Heart left ventricle (tissue), 16 donors: ENCODE data around the gene IFIT3. TPM values are rescaled to one million over a fixed set of nuclear protein-coding genes. Genes with fewer than 3 reads are reported as not detected.
A peak's percentile ranks its signal among the peaks of the same experiment; 100 is the strongest.

Source experiments
- ATAC-seq, 4 donors: fragments of 200-7000 bp; cut with Tn5 transposase; one replicate each; pipeline ENCODE4 v1.9.1; 2020 to 2022; ENCODE audit warnings: moderate library complexity in 4 of 4, mild to moderate bottlenecking in 3 of 4, moderate number of reproducible peaks in 1 of 4
- DNase-seq, 5 donors: peaks; one replicate each; pipeline ENCODE4 v3.0.0-alpha.2; 2020
- H3K27ac ChIP-seq, 12 donors: fragments of 200-600 bp; sonication (generic) in 4 of 12; one replicate each; pipeline versions ENCODE4 v1.5.0 to v1.8.0; 2016 to 2022; ENCODE audit warnings: mild to moderate bottlenecking in 2 of 12
- H3K27me3 ChIP-seq, 9 donors: fragments of 200-600 bp; sonication (generic) in 2 of 9; one replicate each; pipeline versions ENCODE4 v1.5.1 to v1.8.0; 2016 to 2022; ENCODE audit warnings: mild to moderate bottlenecking in 3 of 9
- H3K36me3 ChIP-seq, 9 donors: fragments of 200-600 bp; sonication (generic) in 2 of 9; one replicate each; pipeline versions ENCODE4 v1.5.0 to v1.8.0; 2018 to 2022; ENCODE audit warnings: mild to moderate bottlenecking in 2 of 9
- H3K4me1 ChIP-seq, 12 donors: fragments of 200-600 bp; sonication (generic) in 4 of 12; one replicate each; pipeline versions ENCODE4 v1.5.0 to v1.8.0; 2016 to 2022; ENCODE audit warnings: mild to moderate bottlenecking in 3 of 12
- H3K4me3 ChIP-seq, 12 donors: fragments of 200-600 bp; sonication (generic) in 4 of 12; one replicate each; pipeline versions ENCODE4 v1.5.0 to v1.8.0; 2017 to 2022; ENCODE audit warnings: mild to moderate bottlenecking in 9 of 12, moderate library complexity in 4 of 12
- H3K9me3 ChIP-seq, 12 donors: fragments of 200-600 bp; sonication (generic) in 4 of 12; one replicate each; pipeline versions ENCODE4 v1.5.0 to v1.8.0; 2016 to 2022; ENCODE audit warnings: mild to moderate bottlenecking in 1 of 12
- POLR2A ChIP-seq, 2 donors: fragments of 450-650 bp; IDR thresholded peaks; one replicate each; pipeline ENCODE4 v1.6.1; 2017; ENCODE audit warnings: antibody characterized with exemption in 2 of 2, mild to moderate bottlenecking in 2 of 2, moderate library complexity in 2 of 2
- WGBS, 4 donors: extraction: QIAGEN DNeasy Blood & Tissue Kit in 2 of 4; methylation state at CpG; one replicate each; pipeline versions ENCODE4 v1.1.5 to v1.1.7; 2013 to 2018; 5-methylcytosine and 5-hydroxymethylcytosine counted together
- intact Hi-C, 10 donors: fragments of 100-400 bp; cut with DNase I; formaldehyde crosslinking; loops; one replicate each; pipeline versions ENCODE4 v1.11.1 to v1.14.2; 2022
- polyA plus RNA-seq, 2 donors: library from polyadenylated mRNA; stranded (reverse); fragments of 200-250 nt; gene quantifications; one replicate each; pipeline ENCODE4 v1.2.3, GENCODE V29; 2013
- total RNA-seq, 9 donors: library from RNA; depleted of rRNA in 2 of 9; stranded (reverse); fragments of >200 nt in 2 of 9; fragmentation: NEBNext Ultra II Directional in 3 of 9; extraction: Animal tissue kit (Norgen Biotek cat#: 25700) in 3 of 9; gene quantifications; one replicate each; pipeline versions ENCODE4 v1.1.0 to v1.2.4, GENCODE V29; 2016 to 2023
- TF ChIP-seq, protein P1 (sequence below), 12 donors: fragments of 200-600 bp; sonication (generic) in 4 of 12; IDR thresholded peaks; one replicate each; pipeline versions ENCODE4 v1.5.0 to v1.8.0; 2018 to 2022; ENCODE audit warnings: antibody characterized with exemption in 12 of 12, mild to moderate bottlenecking in 5 of 12
- donor health status: ischemic (EF 13 %, LVEDD 7.1; RV severe dilation, severe dysfunction).
- donor health status: healthy with polysubstance abuse.
- donor health status: DM: no; HTN: yes; CAD: no.
- donor health status: DM: no; HTN: no; CAD: no.
- donor health status: ischemic (EF 25% LVEDD 6.9; RV normal size, moderate dysfunction).
- donor health status: ischemic (EF 25% LVEDD 5.7; RV mildly dilated, moderate dysfunction).
- donor health status: healthy.
- donor health status: DM: yes; HTN: yes; CAD: no.
- donor health status: ischemic (EF 35%, LVEDD 5.7; RV mildly dilated, moderate dysfunction).
- donor health status: nonischemic (EF 11% LVEDD 7.7; RV severe dilation, severe dysfunction).
- donor health status: DM: yes; HTN: yes; CAD: no.
- donor health status: PGD.
- donor health status: ischemic (EF 29% LVEDD 5.4; RV normal size, mild dysfunction).
- donor health status: nonischemic (EF 23%, LVEDD 6.1; RV moderate dilation, normal function).

IFIT3 gene
- total and polyA plus RNA-seq, 11 donors: 4.4 to 107 (median 9.0) TPM

DNA sequence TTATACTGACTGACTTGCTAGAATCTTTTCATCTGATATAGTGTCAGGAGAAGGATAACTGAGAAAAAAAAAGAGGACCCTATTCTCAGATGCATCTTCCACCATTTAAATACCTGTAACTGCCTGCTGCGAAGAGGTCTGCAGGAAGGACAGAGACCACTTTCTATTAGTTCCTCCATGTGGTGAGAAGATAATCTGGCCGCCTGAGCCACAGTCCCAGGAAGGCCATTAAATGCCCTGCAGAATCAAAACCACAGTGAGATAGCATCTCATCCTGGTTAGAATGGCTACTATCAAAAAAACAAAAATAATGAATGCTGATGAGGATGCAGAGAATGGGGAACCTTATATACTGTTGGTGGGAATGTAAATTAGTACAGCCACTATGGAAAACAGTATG is 30.2 kb downstream of the IFIT3 start:
- WGBS, 4 donors: 80 to 98% (median 87%) methylated on average over 2 of the region's 2 CpGs
- intact Hi-C loops: loop anchor here in 1 of 10 donors (5.0 kb wide), 1 partner anchor 56 kb away; the partner anchor contains the start of gene IFIT2

DNA sequence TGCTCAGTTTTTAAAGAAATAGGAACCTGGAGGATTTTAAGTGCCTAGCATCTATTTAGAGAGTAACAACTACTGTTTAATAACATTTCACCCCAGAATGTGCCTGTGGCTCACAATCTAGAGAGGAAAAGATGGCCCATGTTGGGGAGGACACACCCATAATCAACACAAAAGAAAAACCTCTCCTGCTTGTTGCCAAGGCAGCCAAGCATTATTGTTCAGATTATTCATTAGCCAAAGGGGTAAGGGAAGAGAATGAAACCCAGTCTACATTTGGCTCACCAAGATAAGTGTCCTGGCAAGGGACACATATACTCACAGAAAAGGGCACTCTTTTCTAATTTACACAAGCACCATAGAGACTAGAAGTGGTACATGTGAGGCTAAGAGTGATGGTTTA is 32.4 kb downstream of the IFIT3 start:
- H3K4me1 ChIP-seq: peaks cover 0 to 15% (median 0%) of the 10 kb centered on the region in 12 donors
- H3K4me3 ChIP-seq: no peak overlapping the region
- no peak for TF ChIP-seq POLR2A (IDR thresholded peaks at IDR 0.05)
- TF ChIP-seq, protein P1, sequence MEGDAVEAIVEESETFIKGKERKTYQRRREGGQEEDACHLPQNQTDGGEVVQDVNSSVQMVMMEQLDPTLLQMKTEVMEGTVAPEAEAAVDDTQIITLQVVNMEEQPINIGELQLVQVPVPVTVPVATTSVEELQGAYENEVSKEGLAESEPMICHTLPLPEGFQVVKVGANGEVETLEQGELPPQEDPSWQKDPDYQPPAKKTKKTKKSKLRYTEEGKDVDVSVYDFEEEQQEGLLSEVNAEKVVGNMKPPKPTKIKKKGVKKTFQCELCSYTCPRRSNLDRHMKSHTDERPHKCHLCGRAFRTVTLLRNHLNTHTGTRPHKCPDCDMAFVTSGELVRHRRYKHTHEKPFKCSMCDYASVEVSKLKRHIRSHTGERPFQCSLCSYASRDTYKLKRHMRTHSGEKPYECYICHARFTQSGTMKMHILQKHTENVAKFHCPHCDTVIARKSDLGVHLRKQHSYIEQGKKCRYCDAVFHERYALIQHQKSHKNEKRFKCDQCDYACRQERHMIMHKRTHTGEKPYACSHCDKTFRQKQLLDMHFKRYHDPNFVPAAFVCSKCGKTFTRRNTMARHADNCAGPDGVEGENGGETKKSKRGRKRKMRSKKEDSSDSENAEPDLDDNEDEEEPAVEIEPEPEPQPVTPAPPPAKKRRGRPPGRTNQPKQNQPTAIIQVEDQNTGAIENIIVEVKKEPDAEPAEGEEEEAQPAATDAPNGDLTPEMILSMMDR (IDR thresholded peaks at IDR 0.05): no peak
- H3K9me3 ChIP-seq: no peaks in the 10 kb centered on the region
- intact Hi-C loops: no loop called here
- H3K27me3 ChIP-seq: no peaks in the 10 kb centered on the region
- peak in 1 of 4 donors; percentile 24 for ATAC-seq
- no peak overlapping the region for H3K27ac ChIP-seq
- DNase-seq: no peak
- no peaks in the 10 kb centered on the region for H3K36me3 ChIP-seq

More for the DNA sequence above, 30.2 kb downstream of the IFIT3 start:
- DNase-seq: no peak
- Histone ChIP-seq H3K9me3 (peaks cover 0 to 10% (median 0%) of the 10 kb centered on the region in 12 donors), H3K27me3 (no peaks in the 10 kb centered on the region), H3K27ac (no peak overlapping the region), H3K4me1 (peaks cover 0 to 10% (median 0%) of the 10 kb centered on the region in 12 donors), H3K36me3 (no peaks in the 10 kb centered on the region), H3K4me3 (no peak overlapping the region)
- no peak for TF ChIP-seq POLR2A (IDR thresholded peaks at IDR 0.05)
- TF ChIP-seq, protein P1 (IDR thresholded peaks at IDR 0.05): no peak
- no peak for ATAC-seq

DNA sequence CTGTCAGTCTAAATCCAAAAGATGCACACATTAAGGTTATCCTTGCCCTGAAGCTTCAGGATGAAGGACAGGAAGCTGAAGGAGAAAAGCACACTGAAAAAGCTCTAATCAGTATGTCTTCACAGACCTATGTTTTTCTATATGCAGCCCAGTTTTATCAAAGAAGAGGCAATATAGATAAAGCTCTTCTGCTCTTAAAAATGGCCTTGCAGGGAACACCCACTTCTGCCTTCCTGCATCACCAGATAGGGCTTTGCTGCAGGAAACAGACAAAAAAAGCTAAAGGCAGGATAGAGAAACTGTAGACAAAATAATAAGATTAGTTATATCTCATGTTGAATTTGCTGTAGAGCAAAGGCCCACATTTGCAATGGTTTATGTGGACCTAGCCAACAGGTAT is 35.1 kb downstream of the IFIT3 start:
- no peak overlapping the region for H3K4me3 ChIP-seq
- peaks cover 0 to 24% (median 6%) of the 10 kb centered on the region in 12 donors for H3K4me1 ChIP-seq
- no peak for DNase-seq
- no peak for TF ChIP-seq POLR2A (IDR thresholded peaks at IDR 0.05)
- TF ChIP-seq, protein P1 (IDR thresholded peaks at IDR 0.05): no peak
- H3K27me3 ChIP-seq: no peaks in the 10 kb centered on the region
- no peaks in the 10 kb centered on the region for H3K36me3 ChIP-seq
- no peaks in the 10 kb centered on the region for H3K9me3 ChIP-seq
- ATAC-seq: no peak
- H3K27ac ChIP-seq: no peak overlapping the region
- intact Hi-C loops: no loop called here

DNA sequence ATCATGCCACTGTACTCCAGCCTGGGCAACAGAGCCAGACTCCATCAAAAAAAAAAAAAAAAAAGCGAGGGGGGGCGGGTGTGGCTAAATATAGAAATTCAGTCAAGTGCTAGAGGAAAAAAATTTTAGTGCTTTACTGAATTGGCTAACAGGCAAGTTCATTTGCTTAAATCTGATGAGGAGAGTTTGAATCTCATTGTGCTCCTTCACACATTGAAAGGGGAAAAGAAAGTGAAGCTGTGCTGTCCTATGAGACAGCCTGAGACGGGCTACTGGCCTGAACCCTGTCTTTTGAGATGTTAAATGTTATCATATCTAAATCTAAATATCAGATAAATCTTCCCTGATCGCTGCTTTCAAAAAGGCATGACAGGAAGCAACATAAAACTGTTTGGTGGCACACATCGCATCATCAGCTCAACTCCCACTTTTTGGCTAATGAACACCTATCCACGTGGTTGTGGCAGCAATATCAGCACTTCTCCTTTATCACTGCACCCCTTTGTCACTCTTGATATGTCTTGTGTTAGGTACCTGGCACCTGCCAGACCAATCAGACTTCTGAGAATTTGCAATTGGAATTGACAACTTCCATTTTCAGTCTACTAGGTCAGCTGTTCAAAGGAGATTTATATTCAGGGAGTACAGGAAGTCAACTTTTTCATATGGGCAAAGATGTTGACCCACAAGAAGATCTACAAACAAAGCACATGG is 36.1 kb downstream of the IFIT3 start:
- Histone ChIP-seq H3K27me3 (no peaks in the 10 kb centered on the region), H3K4me3 (no peak overlapping the region), H3K4me1 (peaks cover 0 to 30% (median 6%) of the 10 kb centered on the region in 12 donors), H3K27ac (no peak overlapping the region), H3K36me3 (no peaks in the 10 kb centered on the region), H3K9me3 (no peaks in the 10 kb centered on the region)
- 59 to 69% (median 64%) methylated on average over 6 of the region's 6 CpGs for WGBS, 4 donors
- intact Hi-C loops: no loop called here
- no peak for DNase-seq
- TF ChIP-seq, protein P1 (IDR thresholded peaks at IDR 0.05): no peak
- no peak for TF ChIP-seq POLR2A (IDR thresholded peaks at IDR 0.05)
- ATAC-seq: no peak
